ENCODE results near the gene SRD5A3.
A peak's percentile ranks its signal among the peaks of the same experiment; 100 is the strongest.

SRD5A3 gene

GRCh38 chr4:55373461-55373860, 27.4 kb downstream of the SRD5A3 start:
- Mint-ChIP-seq H3K4me3 (no peak overlapping the region), H3K27me3 (no peaks in the 10 kb centered on the region), H3K27ac (no peak overlapping the region), H3K36me3 (peaks cover 6% of the 10 kb centered on the region), H3K9me3 (no peaks in the 10 kb centered on the region), H3K4me1 (no peaks in the 10 kb centered on the region)
- no peak for DNase-seq (ENCODE audit: low spot score in 2 of 2)
- no peak for ATAC-seq (ENCODE audit: low read depth)

- H3K36me3 Mint-ChIP-seq, result no peaks in the 10 kb centered on the region
- no peaks in the 10 kb centered on the region for H3K9me3 Mint-ChIP-seq
- no peaks in the 10 kb centered on the region for H3K4me1 Mint-ChIP-seq
- no peak overlapping the region for H3K4me3 Mint-ChIP-seq
- H3K27me3 Mint-ChIP-seq, result no peaks in the 10 kb centered on the region
- H3K27ac Mint-ChIP-seq, result no peak overlapping the region
- DNase-seq (ENCODE audit: low spot score in 2 of 2) (no peak), ATAC-seq (ENCODE audit: low read depth) (no peak)
Observed at GRCh38 chr4:55376698-55377097, 30.7 kb downstream of the SRD5A3 start.

- Mint-ChIP-seq H3K4me3 (no peak overlapping the region), H3K27me3 (no peaks in the 10 kb centered on the region), H3K9me3 (no peaks in the 10 kb centered on the region), H3K36me3 (no peaks in the 10 kb centered on the region), H3K27ac (no peak overlapping the region), H3K4me1 (no peaks in the 10 kb centered on the region)
- DNase-seq (ENCODE audit: low spot score in 2 of 2) (no peak), ATAC-seq (ENCODE audit: low read depth) (no peak)
Observed at GRCh38 chr4:55378617-55379467, 32.8 kb downstream of the SRD5A3 start.

- no peak overlapping the region for H3K4me3 Mint-ChIP-seq
- ATAC-seq (ENCODE audit: low read depth), result no peak
- no peaks in the 10 kb centered on the region for H3K27me3 Mint-ChIP-seq
- no peaks in the 10 kb centered on the region for H3K9me3 Mint-ChIP-seq
- no peaks in the 10 kb centered on the region for H3K4me1 Mint-ChIP-seq
- H3K27ac Mint-ChIP-seq, result no peak overlapping the region
- no peaks in the 10 kb centered on the region for H3K36me3 Mint-ChIP-seq
- DNase-seq (ENCODE audit: low spot score in 2 of 2), result no peak
Observed at GRCh38 chr4:55380576-55380975, 34.5 kb downstream of the SRD5A3 start.

GRCh38 chr4:55381502-55381901, 35.5 kb downstream of the SRD5A3 start:
- DNase-seq (ENCODE audit: low spot score in 2 of 2), result no peak
- Mint-ChIP-seq H3K4me3 (no peak overlapping the region), H3K27me3 (no peaks in the 10 kb centered on the region), H3K36me3 (no peaks in the 10 kb centered on the region), H3K9me3 (no peaks in the 10 kb centered on the region), H3K4me1 (no peaks in the 10 kb centered on the region), H3K27ac (no peak overlapping the region)
- ATAC-seq (ENCODE audit: low read depth), result no peak

- Mint-ChIP-seq H3K9me3 (no peaks in the 10 kb centered on the region), H3K4me3 (no peak overlapping the region), H3K27me3 (no peaks in the 10 kb centered on the region), H3K4me1 (no peaks in the 10 kb centered on the region), H3K36me3 (no peaks in the 10 kb centered on the region), H3K27ac (no peak overlapping the region)
- DNase-seq (ENCODE audit: low spot score in 2 of 2), result no peak
- no peak for ATAC-seq (ENCODE audit: low read depth)
Observed at GRCh38 chr4:55382488-55383003, 36.5 kb downstream of the SRD5A3 start.

GRCh38 chr4:55385201-55385649, 39.2 kb downstream of the SRD5A3 start:
- Mint-ChIP-seq H3K27me3 (no peaks in the 10 kb centered on the region), H3K4me1 (no peaks in the 10 kb centered on the region), H3K4me3 (no peak overlapping the region), H3K9me3 (no peaks in the 10 kb centered on the region), H3K36me3 (no peaks in the 10 kb centered on the region), H3K27ac (no peak overlapping the region)
- ATAC-seq (ENCODE audit: low read depth), result no peak
- no peak for DNase-seq (ENCODE audit: low spot score in 2 of 2)

- H3K27ac Mint-ChIP-seq, result no peak overlapping the region
- no peaks in the 10 kb centered on the region for H3K9me3 Mint-ChIP-seq
- no peak for DNase-seq (ENCODE audit: low spot score in 2 of 2)
- no peak for ATAC-seq (ENCODE audit: low read depth)
- H3K27me3 Mint-ChIP-seq, result no peaks in the 10 kb centered on the region
- H3K4me1 Mint-ChIP-seq, result no peaks in the 10 kb centered on the region
- no peaks in the 10 kb centered on the region for H3K36me3 Mint-ChIP-seq
- no peak overlapping the region for H3K4me3 Mint-ChIP-seq
Observed at GRCh38 chr4:55386073-55386472, 40.0 kb downstream of the SRD5A3 start.

GRCh38 chr4:55386840-55387239, 40.8 kb downstream of the SRD5A3 start:
- H3K9me3 Mint-ChIP-seq, result no peaks in the 10 kb centered on the region

GRCh38 chr4:55393461-55394320, 47.6 kb downstream of the SRD5A3 start:
- H3K36me3 Mint-ChIP-seq, result peaks cover 6% of the 10 kb centered on the region
- peaks cover 19% of the 10 kb centered on the region for H3K4me1 Mint-ChIP-seq
- no peaks in the 10 kb centered on the region for H3K9me3 Mint-ChIP-seq
- no peak overlapping the region for H3K27ac Mint-ChIP-seq
- no peak overlapping the region for H3K4me3 Mint-ChIP-seq
- ATAC-seq (ENCODE audit: low read depth), result no peak
- no peaks in the 10 kb centered on the region for H3K27me3 Mint-ChIP-seq
- no peak for DNase-seq (ENCODE audit: low spot score in 2 of 2)

More at GRCh38 chr4:55386840-55387239, 40.8 kb downstream of the SRD5A3 start:
- DNase-seq (ENCODE audit: low spot score in 2 of 2), result no peak
- Mint-ChIP-seq H3K4me3 (no peak overlapping the region), H3K27me3 (no peaks in the 10 kb centered on the region), H3K36me3 (no peaks in the 10 kb centered on the region), H3K4me1 (no peaks in the 10 kb centered on the region), H3K27ac (no peak overlapping the region)
- ATAC-seq (ENCODE audit: low read depth), result no peak

GRCh38 chr4:55395218-55395528, 49.1 kb downstream of the SRD5A3 start:
- Mint-ChIP-seq H3K4me3 (peak overlapping the region; percentile 94), H3K9me3 (no peaks in the 10 kb centered on the region), H3K36me3 (peaks cover 6% of the 10 kb centered on the region), H3K4me1 (peaks cover 23% of the 10 kb centered on the region), H3K27ac (peak overlapping the region; percentile 96), H3K27me3 (no peaks in the 10 kb centered on the region)
- ATAC-seq (ENCODE audit: low read depth) (no peak), DNase-seq (ENCODE audit: low spot score in 2 of 2) (no peak)

GRCh38 chr4:55395529-55396307, 49.7 kb downstream of the SRD5A3 start, which contains the start of gene TMEM165:
TMEM165 (plus strand) TSS chr4:55395957; CDS start chr4:55396190, 233 bp downstream.
- DNase-seq (ENCODE audit: low spot score in 2 of 2) (peak; percentile 81 to 88), ATAC-seq (ENCODE audit: low read depth) (peak; percentile 86)
- Mint-ChIP-seq H3K27ac (peak within 1 kb of the TSS; percentile 96), H3K36me3 (peaks cover 6% of the 10 kb centered on the region), H3K4me1 (peaks cover 23% of the 10 kb centered on the region), H3K9me3 (no peaks in the 10 kb centered on the region), H3K27me3 (no peaks in the 10 kb centered on the region), H3K4me3 (peak within 1 kb of the TSS; percentile 94)

GRCh38 chr4:55396308-55397125, 50.5 kb downstream of the SRD5A3 start:
- no peaks in the 10 kb centered on the region for H3K9me3 Mint-ChIP-seq
- DNase-seq (ENCODE audit: low spot score in 2 of 2), result no peak
- peak overlapping the region; percentile 94 for H3K4me3 Mint-ChIP-seq
- H3K36me3 Mint-ChIP-seq, result peaks cover 7% of the 10 kb centered on the region
- H3K27me3 Mint-ChIP-seq, result no peaks in the 10 kb centered on the region
- peaks cover 29% of the 10 kb centered on the region for H3K4me1 Mint-ChIP-seq
- peak overlapping the region; percentile 96 for H3K27ac Mint-ChIP-seq
- ATAC-seq (ENCODE audit: low read depth), result peak; percentile 16
